ENCODE data around the gene RIMS3.

- TF ChIP-seq CTCF (conservative IDR thresholded peaks at IDR 0.05; ENCODE audit: low read depth, low read length): no peak
- TF ChIP-seq EZH2 (IDR thresholded peaks at IDR 0.05; ENCODE audit: low read length, unreplicated experiment): no peak
Observed at GRCh38 chr1:40652979-40653378, 12.5 kb downstream of the RIMS3 start.
